Activated CD4-positive, CD25-positive, alpha-beta regulatory T cell (primary cell): Measurements from ENCODE around the gene PDZRN3.
"Not testable (repeated sequence)": the region's sequence is repeated elsewhere in the genome, so short reads cannot be mapped to it uniquely, and the experiment has no call there.

Experiments
- DNase-seq, 4 experiments: peaks; one replicate each; lab custom pipeline; 2025; lab: John Stamatoyannopoulos, UW

PDZRN3 gene

GRCh38 chr3:73586628-73587027, 38.1 kb downstream of the PDZRN3 start:
- no peak for DNase-seq

DNA sequence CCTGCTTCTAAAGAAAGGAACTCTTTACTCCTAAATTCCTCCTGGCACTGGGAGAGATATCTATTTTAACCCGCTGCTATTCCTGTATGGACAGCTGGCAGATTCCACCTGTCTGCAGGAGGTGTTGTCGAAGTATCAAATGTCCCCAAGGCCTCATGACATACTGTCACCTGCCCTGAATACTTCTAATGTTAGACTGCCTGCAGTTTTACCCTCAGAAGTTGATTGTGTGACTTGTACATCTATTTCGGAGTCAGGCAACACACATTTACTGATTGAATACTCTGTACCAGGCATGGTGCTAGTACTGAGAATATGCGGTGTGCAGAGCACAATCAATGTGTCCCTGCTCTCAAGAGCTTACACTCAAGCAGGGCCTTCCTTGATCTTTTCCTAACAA, 38.6 kb downstream of the PDZRN3 start:
- DNase-seq: no peak

DNA sequence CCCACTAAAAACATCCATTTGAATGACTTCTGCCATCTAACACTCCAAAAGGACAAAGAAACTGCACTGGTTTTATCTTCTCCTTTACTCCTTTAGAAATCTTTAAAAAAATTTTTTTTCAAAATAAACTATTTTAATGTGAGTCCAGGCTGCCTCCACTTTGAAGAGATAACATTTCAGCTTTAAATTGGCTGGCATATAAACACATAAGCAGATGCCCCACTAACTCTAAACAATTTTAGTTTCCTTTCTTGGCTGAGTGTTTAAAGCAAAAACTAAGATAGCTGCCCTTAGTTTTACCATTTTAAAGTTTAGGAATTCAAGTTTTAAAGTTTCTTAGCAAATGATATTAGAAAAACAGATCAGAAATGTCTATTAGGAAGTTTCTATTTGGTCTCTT, 39.9 kb downstream of the PDZRN3 start:
- DNase-seq: no peak

DNA sequence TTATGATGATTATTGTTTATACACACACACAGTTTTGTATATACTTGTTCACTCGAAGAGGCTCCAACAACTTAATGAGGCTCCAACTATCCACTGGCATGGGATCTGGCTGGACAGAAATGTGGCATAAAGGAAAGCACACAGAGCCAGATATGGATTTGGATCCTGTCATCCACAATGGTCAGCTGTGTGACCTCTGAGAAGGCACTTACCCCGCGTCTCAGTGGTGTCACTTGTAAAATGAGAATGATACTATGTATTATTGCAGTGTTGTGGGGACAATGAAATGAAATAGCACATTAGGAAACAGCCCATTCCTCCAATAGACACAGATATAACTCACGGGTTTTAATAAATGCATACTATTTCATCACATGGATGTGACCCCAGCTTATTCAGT, 42.2 kb downstream of the PDZRN3 start:
- no peak for DNase-seq

- DNase-seq: no peak
Measured at GRCh38 chr3:73581134-73581846, 43.5 kb downstream of the PDZRN3 start.

DNA sequence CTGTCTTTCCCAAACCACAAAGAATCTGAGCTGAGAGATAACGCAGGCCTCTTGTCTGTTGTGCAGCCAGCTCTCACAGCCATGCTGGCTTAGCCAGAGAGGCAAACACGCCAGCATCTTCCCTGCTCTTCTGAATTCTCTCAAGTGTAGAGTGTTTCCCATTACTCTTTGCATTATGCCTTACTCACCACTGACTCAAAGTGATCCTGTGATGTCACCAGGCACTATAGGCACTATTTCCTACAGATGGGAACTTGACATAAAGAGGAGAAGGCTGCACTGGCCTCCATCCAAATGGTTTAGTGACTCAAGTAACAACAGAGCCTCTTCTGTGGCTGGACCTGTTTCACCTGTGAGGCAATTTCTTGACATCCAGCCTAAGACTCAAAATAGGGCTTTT, 44.4 kb downstream of the PDZRN3 start:
- DNase-seq: no peak

- DNase-seq: no peak
Measured at GRCh38 chr3:73577704-73578103, 47.0 kb downstream of the PDZRN3 start.

- DNase-seq: no peak
Measured at GRCh38 chr3:73576999-73577461, 47.7 kb downstream of the PDZRN3 start.

GRCh38 chr3:73575953-73576352, 48.8 kb downstream of the PDZRN3 start:
- no peak for DNase-seq

- no peak for DNase-seq
Measured at GRCh38 chr3:73575519-73575918, 49.2 kb downstream of the PDZRN3 start.

DNA sequence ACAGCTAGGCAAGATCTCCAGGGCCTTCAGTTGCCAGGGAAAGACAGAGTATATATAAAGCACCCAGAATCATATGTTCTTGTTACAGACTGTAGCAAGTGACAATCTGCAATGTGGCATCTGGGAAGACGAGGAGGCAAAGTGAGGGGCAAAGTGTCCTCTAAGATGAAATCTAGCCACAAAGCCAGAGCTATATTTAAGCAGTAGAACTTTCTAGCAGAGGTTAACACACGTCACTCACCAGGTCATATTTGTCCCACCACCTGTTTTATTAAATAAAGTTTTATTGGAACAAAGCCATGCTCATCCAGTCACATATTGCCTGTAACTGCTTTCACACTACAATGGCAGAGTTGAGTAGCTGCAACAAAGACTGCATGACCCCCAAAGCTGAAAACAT, 51.5 kb downstream of the PDZRN3 start:
- no peak for DNase-seq

DNA sequence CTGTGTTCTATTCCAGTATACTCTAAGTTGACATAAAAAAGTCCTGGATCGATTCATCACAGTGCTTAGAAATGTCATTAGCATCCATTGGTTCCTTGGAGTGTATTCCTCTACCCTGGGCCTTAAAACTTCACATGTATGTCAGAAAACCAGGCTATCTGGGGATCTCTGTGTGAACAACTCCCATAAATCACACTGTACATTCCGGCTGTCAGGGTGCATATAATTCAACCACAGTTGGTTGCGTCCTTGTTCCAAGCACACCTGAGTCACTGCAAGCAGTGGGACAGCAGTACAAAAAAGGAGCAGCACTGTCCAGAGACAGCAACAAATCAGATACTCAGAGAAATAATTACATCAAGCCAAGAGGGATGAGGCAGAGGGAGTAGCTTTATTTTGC, 52.4 kb downstream of the PDZRN3 start:
- DNase-seq: no peak

DNA sequence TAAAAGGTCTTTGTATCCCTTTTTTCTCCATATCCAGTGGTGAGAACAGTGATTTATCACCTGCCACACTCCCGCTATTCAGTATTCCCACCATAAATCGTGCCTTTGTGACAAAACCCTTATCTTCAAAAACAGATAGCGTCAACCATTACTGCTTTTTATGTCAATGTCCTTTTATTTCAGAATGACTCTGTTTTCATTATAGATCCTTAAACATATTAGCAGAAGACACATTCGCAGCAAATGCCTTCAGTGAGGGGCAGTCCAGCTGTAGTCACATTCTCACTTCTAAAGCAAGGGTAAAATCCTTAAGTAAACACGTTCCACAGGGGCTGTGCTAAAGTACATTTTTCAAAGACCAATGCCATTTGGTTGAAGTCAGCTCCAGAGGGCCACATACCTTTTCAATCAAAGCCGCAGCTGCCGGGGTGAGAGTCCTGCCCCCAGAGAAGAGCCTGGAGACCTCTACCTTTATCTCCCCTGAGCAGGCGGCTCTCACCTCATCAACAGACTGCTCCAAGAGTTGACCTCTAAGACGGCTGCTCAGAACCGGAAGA, 53.4 kb downstream of the PDZRN3 start:
- DNase-seq: no peak

- no peak for DNase-seq
Measured at GRCh38 chr3:73569246-73569760, 55.4 kb downstream of the PDZRN3 start.

GRCh38 chr3:73568371-73568862, 56.3 kb downstream of the PDZRN3 start:
- no peak for DNase-seq

DNA sequence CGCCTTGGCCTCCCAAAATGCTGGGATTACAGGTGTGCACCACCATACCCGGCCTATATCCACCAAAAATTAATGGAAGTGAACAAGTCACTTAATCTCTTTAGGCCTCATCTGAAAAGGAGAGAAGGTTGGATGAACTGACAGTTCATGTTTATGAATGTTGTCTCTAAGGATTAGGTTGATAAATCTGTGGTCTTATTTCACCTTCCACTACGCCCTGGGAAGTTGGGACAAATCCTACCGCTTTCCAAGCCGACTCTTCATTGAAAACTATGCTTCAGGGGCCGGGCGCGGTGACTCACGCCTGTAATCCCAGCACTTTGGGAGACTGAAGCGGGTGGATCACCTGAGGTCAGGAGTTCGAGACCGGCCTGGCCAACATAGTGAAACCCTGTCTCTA, 59.4 kb downstream of the PDZRN3 start:
- not testable (repeated sequence) for DNase-seq

- no peak for DNase-seq
Measured at GRCh38 chr3:73563896-73564582, 60.7 kb downstream of the PDZRN3 start.

GRCh38 chr3:73561494-73561893, 63.2 kb downstream of the PDZRN3 start:
- DNase-seq: no peak

DNA sequence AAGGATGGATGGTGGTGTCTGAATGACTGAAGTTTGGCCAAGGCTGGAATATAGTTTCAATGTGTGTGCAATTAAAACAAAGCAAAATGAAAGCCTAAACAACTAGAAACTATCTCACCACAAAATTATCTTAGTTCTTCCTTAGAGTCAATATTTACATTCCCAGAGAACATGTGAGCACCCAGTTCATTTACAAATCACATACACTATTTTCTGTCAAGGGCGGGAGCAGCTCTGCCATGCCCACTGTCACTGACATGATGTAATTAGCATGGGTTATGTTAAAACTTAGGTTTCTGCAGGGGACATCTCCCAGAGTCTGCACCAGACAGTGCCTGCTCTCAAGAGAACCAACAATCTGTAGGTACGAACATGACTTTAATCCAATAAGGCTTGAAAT, 65.0 kb downstream of the PDZRN3 start:
- no peak for DNase-seq

DNA sequence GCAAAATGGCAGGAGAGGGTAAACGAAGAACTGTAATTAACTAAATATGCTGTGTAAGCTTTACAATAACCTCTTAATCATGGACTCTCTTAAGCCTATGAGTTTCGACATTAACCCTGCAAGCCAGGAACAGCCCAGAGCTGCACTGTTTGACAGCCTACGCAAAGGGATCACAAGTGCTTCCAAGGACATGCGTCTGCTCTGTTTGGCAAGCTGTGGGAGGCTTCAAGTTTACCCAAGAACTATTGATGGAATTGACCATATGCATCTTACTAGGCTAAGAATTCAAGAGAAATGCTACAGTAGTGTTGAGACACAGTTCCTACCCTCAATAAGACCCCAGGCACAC, 66.0 kb downstream of the PDZRN3 start:
- no peak for DNase-seq

GRCh38 chr3:73557986-73558726, 66.6 kb downstream of the PDZRN3 start:
- DNase-seq: no peak
